Measurements from ENCODE around the gene LSAMP. TPM values are rescaled to one million over a fixed set of nuclear protein-coding genes. Genes with fewer than 3 reads are reported as not detected.
A peak's percentile ranks its signal among the peaks of the same experiment; 100 is the strongest.

Gene LSAMP
- total RNA-seq, 6 donors from 2014 or later: 7.1 to 28.1 (median 13.4) TPM

DNA sequence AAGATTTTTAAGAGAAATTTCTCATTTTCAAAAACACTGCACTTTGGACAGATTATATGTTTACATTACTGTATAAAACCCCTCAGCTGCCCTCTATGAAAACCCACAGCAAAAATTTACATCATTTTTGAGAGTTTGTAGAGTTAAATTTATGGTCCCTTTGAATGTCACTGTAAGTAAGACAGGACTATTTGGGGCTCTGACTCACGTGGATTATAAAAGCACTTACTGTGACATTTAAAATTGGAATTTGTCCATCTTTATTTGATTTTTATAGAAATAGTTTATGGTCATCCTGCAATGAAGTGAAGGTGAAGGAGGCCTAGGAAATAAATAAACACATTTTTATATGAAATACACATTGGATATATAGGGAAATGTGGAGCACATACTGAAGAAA lies 672.3 kb downstream of the LSAMP start:
- H3K9me3 ChIP-seq: no peaks in the 10 kb centered on the region
- no peak overlapping the region for H3K27ac ChIP-seq
- no peaks in the 10 kb centered on the region for H3K4me1 ChIP-seq
- H3K36me3 ChIP-seq: no peaks in the 10 kb centered on the region
- TF ChIP-seq CTCF (IDR thresholded peaks at IDR 0.05): no peak
- TF ChIP-seq EP300 (IDR thresholded peaks at IDR 0.05): no peak
- no peak for TF ChIP-seq POLR2AphosphoS5 (IDR thresholded peaks at IDR 0.05)
- TF ChIP-seq POLR2A (IDR thresholded peaks at IDR 0.05): no peak
- WGBS, 2 donors: 77 to 79% methylated on average over 1 of the region's 1 CpG
- no peak for DNase-seq
- no peak for ATAC-seq (ENCODE audit: low FRiP score in 2 of 2)
- no peaks in the 10 kb centered on the region for H3K27me3 ChIP-seq
- H3K4me3 ChIP-seq: no peak overlapping the region

DNA sequence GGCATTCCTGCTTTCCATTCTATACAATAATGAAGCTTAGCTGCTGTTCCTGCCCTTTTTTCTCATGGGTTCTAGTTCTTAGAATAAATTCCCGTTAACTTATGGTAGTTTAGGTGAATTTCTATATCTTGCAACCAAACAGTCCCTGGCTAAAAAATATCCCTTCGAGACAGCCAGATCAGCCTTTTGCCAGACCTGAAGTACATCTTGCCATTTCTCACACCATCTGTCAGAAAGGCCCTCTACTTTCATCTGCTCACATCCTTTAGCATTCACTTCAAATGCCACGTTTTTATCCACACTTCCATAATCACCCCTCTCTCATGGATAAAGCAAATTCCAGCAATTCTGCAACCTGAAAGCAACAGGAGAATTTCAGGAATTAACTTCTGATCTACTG lies 676.6 kb downstream of the LSAMP start:
- no peaks in the 10 kb centered on the region for H3K4me1 ChIP-seq
- H3K4me3 ChIP-seq: no peak overlapping the region
- ATAC-seq (ENCODE audit: low FRiP score in 2 of 2) (no peak), DNase-seq (no peak)
- TF ChIP-seq POLR2A (IDR thresholded peaks at IDR 0.05) (no peak), CTCF (IDR thresholded peaks at IDR 0.05) (no peak), EP300 (IDR thresholded peaks at IDR 0.05) (no peak), POLR2AphosphoS5 (IDR thresholded peaks at IDR 0.05) (no peak)
- H3K27me3 ChIP-seq: no peaks in the 10 kb centered on the region
- H3K9me3 ChIP-seq: no peaks in the 10 kb centered on the region
- H3K36me3 ChIP-seq: no peaks in the 10 kb centered on the region
- no peak overlapping the region for H3K27ac ChIP-seq
- WGBS, 2 donors: 67 to 74% methylated on average over 3 of the region's 3 CpGs

GRCh38 chr3:115766587-115767482 lies 678.5 kb downstream of the LSAMP start:
- ATAC-seq (ENCODE audit: low FRiP score in 2 of 2) (peak in 1 of 2 donors; percentile 32), DNase-seq (no peak)
- WGBS, 2 donors: 75 to 78% methylated on average over 6 of the region's 6 CpGs
- Histone ChIP-seq H3K27me3 (no peaks in the 10 kb centered on the region), H3K4me3 (no peak overlapping the region), H3K36me3 (no peaks in the 10 kb centered on the region), H3K9me3 (no peaks in the 10 kb centered on the region), H3K27ac (no peak overlapping the region), H3K4me1 (no peaks in the 10 kb centered on the region)
- TF ChIP-seq CTCF (IDR thresholded peaks at IDR 0.05) (no peak), POLR2AphosphoS5 (IDR thresholded peaks at IDR 0.05) (no peak), POLR2A (IDR thresholded peaks at IDR 0.05) (no peak), EP300 (IDR thresholded peaks at IDR 0.05) (no peak)

DNA sequence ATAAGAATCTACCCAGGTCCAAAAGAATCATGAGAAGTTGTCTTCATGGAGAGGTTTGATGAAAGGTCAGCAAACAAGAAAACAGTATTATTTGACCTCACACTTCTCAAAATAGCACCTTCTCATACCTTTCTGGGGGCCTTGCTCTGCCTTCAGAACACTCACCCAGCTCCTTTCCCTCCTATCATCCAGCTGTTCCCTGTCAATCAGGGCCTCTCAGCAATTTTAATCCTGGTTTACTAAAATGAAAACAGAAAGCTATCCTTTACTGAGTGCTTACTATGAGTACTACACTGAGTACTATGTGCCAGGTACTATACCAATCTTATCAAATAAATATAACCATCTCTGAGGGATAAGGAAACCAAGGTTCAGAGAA lies 683.4 kb downstream of the LSAMP start:
- no peak for TF ChIP-seq CTCF (IDR thresholded peaks at IDR 0.05)
- TF ChIP-seq POLR2A (IDR thresholded peaks at IDR 0.05): no peak
- no peak for TF ChIP-seq EP300 (IDR thresholded peaks at IDR 0.05)
- no peak for TF ChIP-seq POLR2AphosphoS5 (IDR thresholded peaks at IDR 0.05)

GRCh38 chr3:115760716-115761115 lies 684.6 kb downstream of the LSAMP start:
- Histone ChIP-seq H3K36me3 (no peaks in the 10 kb centered on the region), H3K4me3 (no peak overlapping the region), H3K27me3 (no peaks in the 10 kb centered on the region), H3K27ac (no peak overlapping the region), H3K9me3 (no peaks in the 10 kb centered on the region), H3K4me1 (no peaks in the 10 kb centered on the region)
- WGBS, 2 donors: 80 to 85% methylated on average over 3 of the region's 3 CpGs
- ATAC-seq (ENCODE audit: low FRiP score in 2 of 2): no peak
- TF ChIP-seq CTCF (IDR thresholded peaks at IDR 0.05) (no peak), POLR2AphosphoS5 (IDR thresholded peaks at IDR 0.05) (no peak), EP300 (IDR thresholded peaks at IDR 0.05) (no peak), POLR2A (IDR thresholded peaks at IDR 0.05) (no peak)
- DNase-seq: no peak

More for the DNA sequence above, 683.4 kb downstream of the LSAMP start:
- Histone ChIP-seq H3K9me3 (no peaks in the 10 kb centered on the region), H3K27me3 (no peaks in the 10 kb centered on the region), H3K4me1 (no peaks in the 10 kb centered on the region), H3K27ac (no peak overlapping the region), H3K4me3 (no peak overlapping the region), H3K36me3 (no peaks in the 10 kb centered on the region)
- ATAC-seq (ENCODE audit: low FRiP score in 2 of 2) (no peak), DNase-seq (no peak)
